HL-60 (cell line): Measurements from ENCODE around the gene PLA2G12A.

Experiments
- DNase-seq, 2 experiments: peaks; one replicate each; pipeline ENCODE4 v3.0.0-alpha.2; 2010 to 2020; ENCODE audit warnings: low read depth in 1 of 2, low spot score in 1 of 2
- H3K27ac ChIP-seq: fragments of 250-450 bp; sonication (Bioruptor Pico); replicated peaks from 2 replicates; pipeline ENCODE4 v1.5.1; 2020; ENCODE audit warnings: mild to moderate bottlenecking, moderate library complexity
- H3K27me3 ChIP-seq: fragments of 250-450 bp; sonication (Bioruptor Pico); 2 replicates; pipeline ENCODE4 v1.5.1; 2021; ENCODE audit warnings: mild to moderate bottlenecking, moderate library complexity; ENCODE audit not compliant: insufficient read depth, poor library complexity, severe bottlenecking
- H3K4me3 ChIP-seq: replicated peaks from 2 replicates; pipeline ENCODE4 v1.5.1; 2011; ENCODE audit warnings: mild to moderate bottlenecking, control low read depth, low read length; ENCODE audit not compliant: insufficient read depth
- CTCF ChIP-seq: IDR thresholded peaks from one replicate; pipeline ENCODE4 v1.5.1; 2011; ENCODE audit warnings: low read length, control low read depth, inconsistent platforms; ENCODE audit not compliant: insufficient read depth
- GABPA ChIP-seq: IDR thresholded peaks from 2 replicates; pipeline ENCODE4 v1.6.1; 2012; ENCODE audit warnings: low read depth
- POLR2AphosphoS5 ChIP-seq: IDR thresholded peaks from 2 replicates; pipeline ENCODE4 v1.6.1; 2012; ENCODE audit warnings: low read depth
- REST ChIP-seq: IDR thresholded peaks from 2 replicates; pipeline ENCODE4 v1.6.1; 2012; ENCODE audit warnings: low read depth; ENCODE audit not compliant: insufficient replicate concordance
- SPI1 ChIP-seq: IDR thresholded peaks from 2 replicates; pipeline ENCODE4 v1.6.1; 2012; ENCODE audit warnings: low read depth, mild to moderate bottlenecking, borderline replicate concordance

Gene PLA2G12A

GRCh38 chr4:109721033-109721432 is 8.8 kb downstream of the PLA2G12A start:
- TF ChIP-seq POLR2AphosphoS5 (no peak), SPI1 (no peak), GABPA (no peak), CTCF (no peak)
- DNase-seq: no peak
- Histone ChIP-seq H3K4me3 (no peak overlapping the region), H3K27me3 (no peaks in the 10 kb centered on the region), H3K27ac (no peak overlapping the region)

- no peak for DNase-seq
- Histone ChIP-seq H3K27ac (no peak overlapping the region), H3K27me3 (no peaks in the 10 kb centered on the region), H3K4me3 (no peak overlapping the region)
- TF ChIP-seq CTCF: no peak
- no peak for TF ChIP-seq REST
- TF ChIP-seq POLR2AphosphoS5: no peak
- no peak for TF ChIP-seq SPI1
- TF ChIP-seq GABPA: no peak
These were observed 10.3 kb downstream of the PLA2G12A start for GRCh38 chr4:109719604-109720003.

- no peak overlapping the region for H3K27ac ChIP-seq
- H3K4me3 ChIP-seq: no peak overlapping the region
- TF ChIP-seq REST (no peak), GABPA (no peak), CTCF (no peak), POLR2AphosphoS5 (no peak), SPI1 (no peak)
- no peaks in the 10 kb centered on the region for H3K27me3 ChIP-seq
- no peak for DNase-seq
These were observed 11.1 kb downstream of the PLA2G12A start for GRCh38 chr4:109718759-109719158.

GRCh38 chr4:109713500-109713899 is 16.4 kb downstream of the PLA2G12A start:
- no peaks in the 10 kb centered on the region for H3K27me3 ChIP-seq
- H3K27ac ChIP-seq: no peak overlapping the region
- TF ChIP-seq REST (no peak), SPI1 (no peak), CTCF (no peak), GABPA (no peak), POLR2AphosphoS5 (no peak)
- H3K4me3 ChIP-seq: no peak overlapping the region
- DNase-seq: no peak
